SH-SY5Y (cell line): Measurements from ENCODE around the gene CDKN2C.

Source experiments
- GATA2 ChIP-seq: IDR thresholded peaks from 2 replicates; pipeline ENCODE4 v1.6.1; 2011; ENCODE audit warnings: mild to moderate bottlenecking, low read depth, low read length
- GATA3 ChIP-seq: IDR thresholded peaks from 2 replicates; pipeline ENCODE4 v1.6.1; 2011; ENCODE audit warnings: low read depth, mild to moderate bottlenecking, low read length, moderate library complexity

CDKN2C gene

GRCh38 chr1:50959303-50959912 lies 10.6 kb upstream of the CDKN2C start:
- TF ChIP-seq GATA2 (no peak), GATA3 (no peak)

GRCh38 chr1:50959913-50960844 lies 9.9 kb upstream of the CDKN2C start, which contains the start of gene FAF1:
FAF1 (minus strand) TSS chr1:50960267; CDS start chr1:50959811, 456 bp downstream.
- TF ChIP-seq GATA2 (no peak; the same call in 1 of the 2 replicates), GATA3 (no peak)

- TF ChIP-seq GATA2: no peak
- TF ChIP-seq GATA3: no peak
Measured at GRCh38 chr1:50964863-50965262, 5.2 kb upstream of the CDKN2C start.

GRCh38 chr1:50966991-50967390 lies 3.1 kb upstream of the CDKN2C start:
- no peak for TF ChIP-seq GATA3
- no peak for TF ChIP-seq GATA2

- TF ChIP-seq GATA3 (no peak), GATA2 (no peak)
Measured at GRCh38 chr1:50967416-50968157, 2.5 kb upstream of the CDKN2C start.

GRCh38 chr1:50968158-50968820 lies 1.8 kb upstream of the CDKN2C start:
- TF ChIP-seq GATA2: no peak
- TF ChIP-seq GATA3: no peak

- TF ChIP-seq GATA3: no peak
- TF ChIP-seq GATA2: no peak
Measured at GRCh38 chr1:50968821-50969610, 1.0 kb upstream of the CDKN2C start.

GRCh38 chr1:50970509-50970887 lies 453 bp downstream of the CDKN2C start:
- TF ChIP-seq GATA2 (no peak), GATA3 (no peak)

GRCh38 chr1:50970931-50971582 lies 1.0 kb downstream of the CDKN2C start:
- no peak for TF ChIP-seq GATA3
- no peak for TF ChIP-seq GATA2

GRCh38 chr1:50971748-50972305 lies 1.8 kb downstream of the CDKN2C start:
- TF ChIP-seq GATA3 (no peak), GATA2 (no peak)

GRCh38 chr1:50972766-50973165 lies 2.7 kb downstream of the CDKN2C start:
- TF ChIP-seq GATA2 (no peak), GATA3 (no peak)

- TF ChIP-seq GATA2: no peak
Measured at GRCh38 chr1:50973255-50973654, 3.2 kb downstream of the CDKN2C start.
